ENCODE measurements around the gene ZC3HAV1L. TPM values are rescaled to one million over a fixed set of nuclear protein-coding genes. Genes with fewer than 3 reads are reported as not detected.

Gene ZC3HAV1L
- total RNA-seq, 1 experiment from 2014 or later = 34.2 TPM

DNA sequence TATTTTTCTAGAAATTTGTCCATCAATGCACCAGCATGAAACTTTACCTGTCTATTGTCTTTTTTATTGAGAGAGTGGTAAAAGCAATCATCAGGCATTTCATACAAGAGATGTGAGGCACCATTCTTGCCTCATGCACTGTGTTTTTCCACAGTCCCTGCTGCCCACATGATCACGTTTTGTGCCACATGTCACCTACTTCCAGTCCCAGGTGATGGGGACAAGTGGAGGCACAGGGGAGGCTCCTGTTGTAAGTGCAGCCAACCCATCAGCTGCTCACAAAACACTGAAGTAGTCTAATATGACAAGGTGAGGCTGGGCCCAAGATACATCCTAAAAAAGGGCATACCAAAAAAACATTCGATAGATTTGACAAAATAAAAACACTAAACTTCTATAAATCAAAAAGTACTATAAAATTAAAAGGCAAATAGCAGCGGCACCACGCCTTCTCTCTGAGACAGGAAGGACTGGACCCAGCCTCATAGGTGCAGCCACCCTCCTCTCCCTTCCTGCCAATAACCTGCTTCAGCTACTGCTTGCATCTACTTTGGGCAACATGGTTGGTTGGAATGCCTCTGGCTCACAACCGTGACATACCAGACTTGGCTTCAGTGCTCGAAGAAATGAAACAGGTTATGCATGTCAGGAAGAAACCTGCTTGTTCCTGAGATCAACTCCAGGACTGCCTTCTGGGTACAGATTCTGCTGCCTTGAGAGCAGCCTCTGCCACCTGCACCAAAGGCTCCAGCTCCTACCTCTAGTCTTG, 2.3 kb downstream of the ZC3HAV1L start:
- DNase-seq = no peak
- no TSS peak for BruUV-seq (replicated peaks)
- TF ChIP-seq, protein P1, sequence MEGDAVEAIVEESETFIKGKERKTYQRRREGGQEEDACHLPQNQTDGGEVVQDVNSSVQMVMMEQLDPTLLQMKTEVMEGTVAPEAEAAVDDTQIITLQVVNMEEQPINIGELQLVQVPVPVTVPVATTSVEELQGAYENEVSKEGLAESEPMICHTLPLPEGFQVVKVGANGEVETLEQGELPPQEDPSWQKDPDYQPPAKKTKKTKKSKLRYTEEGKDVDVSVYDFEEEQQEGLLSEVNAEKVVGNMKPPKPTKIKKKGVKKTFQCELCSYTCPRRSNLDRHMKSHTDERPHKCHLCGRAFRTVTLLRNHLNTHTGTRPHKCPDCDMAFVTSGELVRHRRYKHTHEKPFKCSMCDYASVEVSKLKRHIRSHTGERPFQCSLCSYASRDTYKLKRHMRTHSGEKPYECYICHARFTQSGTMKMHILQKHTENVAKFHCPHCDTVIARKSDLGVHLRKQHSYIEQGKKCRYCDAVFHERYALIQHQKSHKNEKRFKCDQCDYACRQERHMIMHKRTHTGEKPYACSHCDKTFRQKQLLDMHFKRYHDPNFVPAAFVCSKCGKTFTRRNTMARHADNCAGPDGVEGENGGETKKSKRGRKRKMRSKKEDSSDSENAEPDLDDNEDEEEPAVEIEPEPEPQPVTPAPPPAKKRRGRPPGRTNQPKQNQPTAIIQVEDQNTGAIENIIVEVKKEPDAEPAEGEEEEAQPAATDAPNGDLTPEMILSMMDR (conservative IDR thresholded peaks at IDR 0.05) = no peak
- no peak for TF ChIP-seq EZH2 (IDR thresholded peaks at IDR 0.05; ENCODE audit: low read depth)
- peaks cover 25% of the 10 kb centered on the region for H3F3A ChIP-seq (ENCODE audit: insufficient read depth, low read depth)
- H4K20me1 ChIP-seq (ENCODE audit: insufficient read depth) = peaks cover 14% of the 10 kb centered on the region
- H3K27me3 ChIP-seq (ENCODE audit: insufficient read depth, low read depth) = no peaks in the 10 kb centered on the region
- peaks cover 40% of the 10 kb centered on the region for H3K36me3 ChIP-seq (ENCODE audit: low read depth)
- H3K9me2 ChIP-seq (ENCODE audit: insufficient read depth) = no peaks in the 10 kb centered on the region
- H3K4me1 ChIP-seq (replicated peaks; ENCODE audit: insufficient read depth) = peaks cover 15% of the 10 kb centered on the region
- no peaks in the 10 kb centered on the region for H3K9me3 ChIP-seq (ENCODE audit: insufficient read depth, low read depth)
- peaks cover 36% of the 10 kb centered on the region for H3K79me2 ChIP-seq (ENCODE audit: low read depth)
- intact Hi-C loops (cut with micrococcal nuclease; ENCODE audit: unreplicated experiment) = loop anchor here (1.0 to 10.0 kb wide), 2 partner anchors 42 to 279 kb away; no protein-coding TSS in a partner anchor
- ChIA-PET POLR2A (ENCODE audit: unreplicated experiment) (no interaction called here), CTCF (no interaction called here)
- peak overlapping the region; percentile 4; the same call in 1 of the 2 replicates for H3K27ac ChIP-seq
- H2AFZ ChIP-seq = no peak overlapping the region
- H3K4me2 ChIP-seq = peak overlapping the region; percentile 86
- H3K4me3 ChIP-seq = peak overlapping the region; percentile 95; the same call in 1 of the 2 replicates

DNA sequence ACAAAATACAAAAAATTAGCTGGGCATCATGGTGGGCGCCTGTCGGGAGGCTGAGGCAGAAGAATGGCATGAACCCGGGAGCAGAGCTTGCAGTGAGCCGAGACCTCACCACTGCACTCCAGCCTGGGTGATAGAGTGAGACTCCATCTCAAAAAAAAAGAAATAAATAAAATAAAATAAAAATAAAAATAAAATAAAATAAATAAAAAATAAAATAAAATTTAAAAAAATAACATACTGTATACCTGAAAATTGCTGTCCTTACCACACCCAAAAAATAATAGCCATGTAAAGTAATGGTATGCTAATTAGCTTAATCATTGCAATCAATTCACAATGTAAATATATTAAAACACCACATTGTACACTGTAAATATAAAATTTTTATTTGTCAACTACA, 3.4 kb downstream of the ZC3HAV1L start:
- peaks cover 15% of the 10 kb centered on the region for H3K4me1 ChIP-seq (replicated peaks; ENCODE audit: insufficient read depth)
- no peak overlapping the region for H3K27ac ChIP-seq
- no peak overlapping the region for H2AFZ ChIP-seq
- peaks cover 48% of the 10 kb centered on the region for H3K36me3 ChIP-seq (ENCODE audit: low read depth)
- no peaks in the 10 kb centered on the region for H3K9me3 ChIP-seq (ENCODE audit: insufficient read depth, low read depth)
- TF ChIP-seq, protein P1 (conservative IDR thresholded peaks at IDR 0.05) = no peak
- TF ChIP-seq EZH2 (IDR thresholded peaks at IDR 0.05; ENCODE audit: low read depth) = no peak
- no peaks in the 10 kb centered on the region for H3K9me2 ChIP-seq (ENCODE audit: insufficient read depth)
- intact Hi-C loops (cut with micrococcal nuclease; ENCODE audit: unreplicated experiment) = loop anchor here (10.0 kb wide), 1 partner anchor 278 kb away; no protein-coding TSS in a partner anchor
- CTCF ChIA-PET = no interaction called here
- H3K4me2 ChIP-seq = no peak overlapping the region
- POLR2A ChIA-PET (ENCODE audit: unreplicated experiment) = no interaction called here
- no peaks in the 10 kb centered on the region for H3K27me3 ChIP-seq (ENCODE audit: insufficient read depth, low read depth)
- peaks cover 25% of the 10 kb centered on the region for H3F3A ChIP-seq (ENCODE audit: insufficient read depth, low read depth)
- peaks cover 14% of the 10 kb centered on the region for H4K20me1 ChIP-seq (ENCODE audit: insufficient read depth)
- no peak overlapping the region for H3K4me3 ChIP-seq
- H3K79me2 ChIP-seq (ENCODE audit: low read depth) = peaks cover 36% of the 10 kb centered on the region
- no peak for DNase-seq
- BruUV-seq (replicated peaks) = no TSS peak

DNA sequence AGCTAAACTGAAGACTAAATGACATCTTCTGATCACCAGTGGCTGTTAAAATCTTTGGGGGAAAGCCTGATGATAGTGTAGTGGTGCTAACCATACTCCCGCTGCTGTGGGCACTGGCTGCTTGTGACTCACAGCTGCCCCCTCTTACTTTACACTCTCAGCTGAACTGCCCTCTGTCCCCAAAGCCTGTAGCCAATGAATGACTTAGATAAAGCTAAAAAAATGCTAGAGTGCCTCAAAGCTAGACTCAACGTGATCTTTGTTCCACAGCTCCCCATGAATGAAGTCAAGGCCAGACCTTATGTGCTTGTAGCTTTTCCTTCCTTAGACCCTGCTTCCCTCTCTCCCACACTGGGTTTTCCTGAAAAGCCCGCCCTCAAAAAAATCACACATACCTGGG, 6.5 kb downstream of the ZC3HAV1L start:
- CTCF ChIA-PET = no interaction called here
- peaks cover 9% of the 10 kb centered on the region for H4K20me1 ChIP-seq (ENCODE audit: insufficient read depth)
- no peak overlapping the region for H3K27ac ChIP-seq
- peaks cover 67% of the 10 kb centered on the region for H3K36me3 ChIP-seq (ENCODE audit: low read depth)
- DNase-seq = no peak
- peaks cover 9% of the 10 kb centered on the region for H3K4me1 ChIP-seq (replicated peaks; ENCODE audit: insufficient read depth)
- H3K79me2 ChIP-seq (ENCODE audit: low read depth) = peaks cover 28% of the 10 kb centered on the region
- H3K4me3 ChIP-seq = no peak overlapping the region
- no peak overlapping the region for H2AFZ ChIP-seq
- BruUV-seq (replicated peaks) = no TSS peak
- TF ChIP-seq, protein P1 (conservative IDR thresholded peaks at IDR 0.05) = no peak
- TF ChIP-seq EZH2 (IDR thresholded peaks at IDR 0.05; ENCODE audit: low read depth) = no peak
- no peaks in the 10 kb centered on the region for H3K9me3 ChIP-seq (ENCODE audit: insufficient read depth, low read depth)
- H3F3A ChIP-seq (ENCODE audit: insufficient read depth, low read depth) = peaks cover 14% of the 10 kb centered on the region; the same call in 1 of the 2 replicates
- POLR2A ChIA-PET (ENCODE audit: unreplicated experiment) = interaction anchor here (0.6 kb wide), 2 partner anchors 76 to 226 kb away, joined by 6 to 8 read pairs; no protein-coding TSS in a partner anchor
- H3K9me2 ChIP-seq (ENCODE audit: insufficient read depth) = no peaks in the 10 kb centered on the region
- intact Hi-C loops (cut with micrococcal nuclease; ENCODE audit: unreplicated experiment) = no loop called here
- H3K4me2 ChIP-seq = no peak overlapping the region
- H3K27me3 ChIP-seq (ENCODE audit: insufficient read depth, low read depth) = no peaks in the 10 kb centered on the region
